ENCODE measurements around the gene STAT3. TPM values are rescaled to one million over a fixed set of nuclear protein-coding genes. Genes with fewer than 3 reads are reported as not detected.
"Not testable (repeated sequence)": the region's sequence is repeated elsewhere in the genome, so short reads cannot be mapped to it uniquely, and the experiment has no call there.

The STAT3 gene
- total RNA-seq, 2 experiments from 2014 or later: 114 to 121 TPM

- Mint-ChIP-seq H3K36me3 (ENCODE audit: low read depth) (peaks cover 37% of the 10 kb centered on the region), H3K4me1 (peaks cover 60% of the 10 kb centered on the region), H3K27ac (peak overlapping the region; percentile 31)
- H3K27me3 Mint-ChIP-seq, H3K4me3 Mint-ChIP-seq, H3K9me3 Mint-ChIP-seq, POLR2A ChIA-PET, DNase-seq: not testable (repeated sequence)
- CTCF ChIA-PET: interaction anchor here (1.4 to 1.7 kb wide), 3 partner anchors 24 to 37 kb away, joined by 3 read pairs; no protein-coding TSS in a partner anchor
Observed at GRCh38 chr17:42368797-42369561, 19.3 kb downstream of the STAT3 start.

- CTCF ChIA-PET: interaction anchor here (1.6 to 1.7 kb wide), 2 partner anchors 24 to 37 kb away, joined by 3 read pairs; no protein-coding TSS in a partner anchor
- H3K27me3 Mint-ChIP-seq, H3K27ac Mint-ChIP-seq, DNase-seq, H3K4me3 Mint-ChIP-seq, POLR2A ChIA-PET, H3K9me3 Mint-ChIP-seq: not testable (repeated sequence)
- Mint-ChIP-seq H3K36me3 (ENCODE audit: low read depth) (peaks cover 38% of the 10 kb centered on the region), H3K4me1 (peaks cover 63% of the 10 kb centered on the region)
Observed at GRCh38 chr17:42368310-42368709, 19.9 kb downstream of the STAT3 start.

- H3K4me3 Mint-ChIP-seq, H3K27me3 Mint-ChIP-seq, H3K27ac Mint-ChIP-seq, DNase-seq, POLR2A ChIA-PET, H3K9me3 Mint-ChIP-seq: not testable (repeated sequence)
- H3K36me3 Mint-ChIP-seq (ENCODE audit: low read depth): peaks cover 36% of the 10 kb centered on the region
- CTCF ChIA-PET: interaction anchor here (0.7 kb wide), 2 partner anchors 56 to 182 kb away, joined by 3 to 5 read pairs; no protein-coding TSS in a partner anchor
- H3K4me1 Mint-ChIP-seq: peaks cover 78% of the 10 kb centered on the region
Observed at GRCh38 chr17:42366176-42367023, 21.8 kb downstream of the STAT3 start.

GRCh38 chr17:42365136-42365535 lies 23.1 kb downstream of the STAT3 start:
- Mint-ChIP-seq H3K4me3 (no peak overlapping the region), H3K36me3 (ENCODE audit: low read depth) (peaks cover 35% of the 10 kb centered on the region), H3K27ac (no peak overlapping the region), H3K27me3 (no peaks in the 10 kb centered on the region), H3K9me3 (peaks cover 3% of the 10 kb centered on the region), H3K4me1 (peaks cover 75% of the 10 kb centered on the region)
- no peak for DNase-seq
- POLR2A ChIA-PET: interaction anchor here (0.6 kb wide), 1 partner anchor 18 kb away, joined by 6 read pairs; no protein-coding TSS in a partner anchor
- CTCF ChIA-PET: interaction anchor here (0.6 to 0.9 kb wide), 3 partner anchors 13 to 331 kb away, joined by 4 to 5 read pairs (median 4); no protein-coding TSS in a partner anchor

- POLR2A ChIA-PET: no interaction called here
- CTCF ChIA-PET: interaction anchor here (0.6 kb wide), 1 partner anchor 101 kb away, joined by 3 read pairs; no protein-coding TSS in a partner anchor
- H3K27ac Mint-ChIP-seq: peak overlapping the region; percentile 66
- peaks cover 75% of the 10 kb centered on the region for H3K4me1 Mint-ChIP-seq
- no peak overlapping the region for H3K4me3 Mint-ChIP-seq
- DNase-seq: no peak
- no peaks in the 10 kb centered on the region for H3K27me3 Mint-ChIP-seq
- peaks cover 3% of the 10 kb centered on the region for H3K9me3 Mint-ChIP-seq
- peaks cover 38% of the 10 kb centered on the region for H3K36me3 Mint-ChIP-seq (ENCODE audit: low read depth)
Observed at GRCh38 chr17:42363767-42364585, 24.3 kb downstream of the STAT3 start.

- H3K36me3 Mint-ChIP-seq (ENCODE audit: low read depth): peaks cover 39% of the 10 kb centered on the region
- POLR2A ChIA-PET: no interaction called here
- CTCF ChIA-PET: interaction anchor here (0.6 to 0.7 kb wide), 3 partner anchors 11 to 407 kb away, joined by 3 to 4 read pairs (median 3); no protein-coding TSS in a partner anchor
Observed at GRCh38 chr17:42363231-42363630, 25.0 kb downstream of the STAT3 start.

GRCh38 chr17:42362245-42362961 lies 25.8 kb downstream of the STAT3 start:
- Mint-ChIP-seq H3K9me3 (peaks cover 3% of the 10 kb centered on the region), H3K4me1 (peaks cover 67% of the 10 kb centered on the region), H3K36me3 (ENCODE audit: low read depth) (peaks cover 37% of the 10 kb centered on the region), H3K4me3 (no peak overlapping the region), H3K27me3 (no peaks in the 10 kb centered on the region), H3K27ac (peak overlapping the region; percentile 78)
- ChIA-PET POLR2A (no interaction called here), CTCF (interaction anchor here (0.7 to 2.6 kb wide), 5 partner anchors 12 to 52 kb away, joined by 3 to 10 read pairs (median 3); partner anchors contain the start of gene STAT3)
- DNase-seq: no peak

More at GRCh38 chr17:42363231-42363630, 25.0 kb downstream of the STAT3 start:
- no peak for DNase-seq
- Mint-ChIP-seq H3K4me1 (peaks cover 73% of the 10 kb centered on the region), H3K27ac (no peak overlapping the region), H3K4me3 (no peak overlapping the region), H3K27me3 (no peaks in the 10 kb centered on the region), H3K9me3 (peaks cover 3% of the 10 kb centered on the region)

GRCh38 chr17:42361781-42362186 lies 26.5 kb downstream of the STAT3 start:
- Mint-ChIP-seq H3K27me3 (no peaks in the 10 kb centered on the region), H3K4me3 (no peak overlapping the region), H3K4me1 (peaks cover 66% of the 10 kb centered on the region), H3K27ac (peak overlapping the region; percentile 78), H3K9me3 (peaks cover 3% of the 10 kb centered on the region), H3K36me3 (ENCODE audit: low read depth) (peaks cover 36% of the 10 kb centered on the region)
- ChIA-PET CTCF (interaction anchor here (1.3 to 2.6 kb wide), 4 partner anchors 17 to 51 kb away, joined by 3 to 10 read pairs (median 5); no protein-coding TSS in a partner anchor), POLR2A (no interaction called here)
- DNase-seq: peak; percentile 40

GRCh38 chr17:42360388-42360787 lies 27.9 kb downstream of the STAT3 start:
- DNase-seq, H3K4me3 Mint-ChIP-seq, H3K9me3 Mint-ChIP-seq, H3K27ac Mint-ChIP-seq, POLR2A ChIA-PET, H3K27me3 Mint-ChIP-seq: not testable (repeated sequence)
- CTCF ChIA-PET: interaction anchor here (0.7 to 2.6 kb wide), 3 partner anchors 16 to 41 kb away, joined by 5 to 10 read pairs (median 5); no protein-coding TSS in a partner anchor
- Mint-ChIP-seq H3K36me3 (ENCODE audit: low read depth) (peaks cover 36% of the 10 kb centered on the region), H3K4me1 (peaks cover 64% of the 10 kb centered on the region)

- H3K4me3 Mint-ChIP-seq: no peak overlapping the region
- ChIA-PET POLR2A (no interaction called here), CTCF (interaction anchor here (0.9 to 1.6 kb wide), 4 partner anchors 17 to 47 kb away, joined by 3 to 10 read pairs (median 6); no protein-coding TSS in a partner anchor)
- H3K4me1 Mint-ChIP-seq: peaks cover 57% of the 10 kb centered on the region
- H3K27me3 Mint-ChIP-seq: no peaks in the 10 kb centered on the region
- no peak overlapping the region for H3K27ac Mint-ChIP-seq
- H3K9me3 Mint-ChIP-seq: peaks cover 3% of the 10 kb centered on the region
- DNase-seq: no peak
- H3K36me3 Mint-ChIP-seq (ENCODE audit: low read depth): peaks cover 27% of the 10 kb centered on the region
Observed at GRCh38 chr17:42359133-42359532, 29.1 kb downstream of the STAT3 start.

GRCh38 chr17:42358434-42358833 lies 29.8 kb downstream of the STAT3 start:
- Mint-ChIP-seq H3K36me3 (ENCODE audit: low read depth) (peaks cover 21% of the 10 kb centered on the region), H3K27ac (peak overlapping the region; percentile 16), H3K27me3 (no peaks in the 10 kb centered on the region), H3K4me3 (no peak overlapping the region), H3K4me1 (peaks cover 56% of the 10 kb centered on the region), H3K9me3 (peaks cover 3% of the 10 kb centered on the region)
- CTCF ChIA-PET: interaction anchor here (0.9 to 1.6 kb wide), 7 partner anchors 14 to 49 kb away, joined by 3 to 10 read pairs (median 5); no protein-coding TSS in a partner anchor
- DNase-seq: no peak
- POLR2A ChIA-PET: interaction anchor here (0.6 kb wide), 2 partner anchors 8 to 16 kb away, joined by 3 read pairs; no protein-coding TSS in a partner anchor
